H9 (cell line): Measurements from ENCODE around the gene UBA5. TPM values are rescaled to one million over a fixed set of nuclear protein-coding genes. Genes with fewer than 3 reads are reported as not detected.

Experiments used
- DNase-seq: peaks from one replicate; pipeline ENCODE4 v3.0.0-alpha.2; 2017
- H2AFZ ChIP-seq: one replicate; pipeline ENCODE4 v1.6.1; 2013; ENCODE audit warnings: mild to moderate bottlenecking, low read length, control low read depth, moderate library complexity
- H2AK5ac ChIP-seq: 2 replicates; pipeline ENCODE4 v1.6.1; 2013; ENCODE audit warnings: low read length, control low read depth, mixed read lengths; ENCODE audit not compliant: insufficient read length
- H2BK120ac ChIP-seq: one replicate; pipeline ENCODE4 v1.6.1; 2013; ENCODE audit warnings: low read depth, mild to moderate bottlenecking, low read length, control low read depth, inconsistent platforms; ENCODE audit not compliant: poor library complexity, severe bottlenecking
- H2BK12ac ChIP-seq: 2 replicates; pipeline ENCODE4 v1.6.1; 2013; ENCODE audit warnings: low read length, control low read depth, mixed read lengths, low read depth; ENCODE audit not compliant: insufficient read length
- H2BK15ac ChIP-seq: 2 replicates; pipeline ENCODE4 v1.6.1; 2013; ENCODE audit warnings: low read depth, low read length, control low read depth
- H2BK20ac ChIP-seq: one replicate; pipeline ENCODE4 v1.6.1; 2013; ENCODE audit warnings: low read depth, mild to moderate bottlenecking, low read length, control low read depth, inconsistent platforms; ENCODE audit not compliant: poor library complexity, severe bottlenecking
- H2BK5ac ChIP-seq: 2 replicates; pipeline ENCODE4 v1.6.1; 2013; ENCODE audit warnings: low read length, control low read depth, mixed read lengths; ENCODE audit not compliant: insufficient read length
- H3K14ac ChIP-seq: 2 replicates; pipeline ENCODE4 v1.6.1; 2013; ENCODE audit warnings: low read length, control low read depth; ENCODE audit not compliant: insufficient read depth
- H3K18ac ChIP-seq: 2 replicates; pipeline ENCODE4 v1.6.1; 2013; ENCODE audit warnings: low read depth, mild to moderate bottlenecking, mixed read lengths, low read length, control low read depth; ENCODE audit not compliant: insufficient read length
- H3K23ac ChIP-seq: 2 replicates; pipeline ENCODE4 v1.6.1; 2013; ENCODE audit warnings: low read length, control low read depth, mixed read lengths, low read depth; ENCODE audit not compliant: insufficient read length
- H3K23me2 ChIP-seq: 2 replicates; pipeline ENCODE4 v1.6.1; 2013; ENCODE audit warnings: low read depth, mild to moderate bottlenecking, mixed read lengths, low read length, control low read depth; ENCODE audit not compliant: insufficient read length, poor library complexity, severe bottlenecking
- H3K27ac ChIP-seq: 2 replicates; pipeline ENCODE4 v1.5.1; 2013; ENCODE audit warnings: low read length, control low read depth, mixed read lengths, low read depth; ENCODE audit not compliant: insufficient read length
- H3K27me3 ChIP-seq: 2 replicates; pipeline ENCODE4 v1.6.1; 2013; ENCODE audit warnings: low read length, control low read depth, inconsistent platforms; ENCODE audit not compliant: insufficient read depth
- H3K4ac ChIP-seq: 2 replicates; pipeline ENCODE4 v1.6.1; 2013; ENCODE audit warnings: low read depth, mild to moderate bottlenecking, control low read depth, inconsistent platforms, low read length, moderate library complexity
- H3K4me1 ChIP-seq: 2 replicates; pipeline ENCODE4 v1.6.1; 2013; ENCODE audit warnings: low read length, control low read depth, inconsistent platforms; ENCODE audit not compliant: insufficient read depth
- H3K4me2 ChIP-seq: 2 replicates; pipeline ENCODE4 v1.6.1; 2013; ENCODE audit warnings: low read length, control low read depth, mixed read lengths; ENCODE audit not compliant: insufficient read length, insufficient read depth
- H3K56ac ChIP-seq: 2 replicates; pipeline ENCODE4 v1.6.1; 2013; ENCODE audit warnings: low read depth, mild to moderate bottlenecking, mixed read lengths, low read length, control low read depth; ENCODE audit not compliant: insufficient read length
- H3K79me1 ChIP-seq: 2 replicates; pipeline ENCODE4 v1.6.1; 2013; ENCODE audit warnings: low read depth, mild to moderate bottlenecking, moderate library complexity, low read length, control low read depth, inconsistent platforms; ENCODE audit not compliant: insufficient read depth, poor library complexity, severe bottlenecking
- H3K79me2 ChIP-seq: 2 replicates; pipeline ENCODE4 v1.6.1; 2013; ENCODE audit warnings: low read length, control low read depth, inconsistent platforms; ENCODE audit not compliant: insufficient read depth
- H3K9ac ChIP-seq: 2 replicates; pipeline ENCODE4 v1.6.1; 2013; ENCODE audit warnings: low read length, control low read depth, mixed read lengths; ENCODE audit not compliant: insufficient read length; ENCODE audit errors: extremely low read depth
- H3K9me3 ChIP-seq: one replicate; pipeline ENCODE4 v1.6.1; 2013; ENCODE audit warnings: low read depth, low read length, inconsistent platforms; ENCODE audit not compliant: control insufficient read depth
- H3T11ph ChIP-seq: one replicate; pipeline ENCODE4 v1.6.1; 2013; ENCODE audit warnings: mild to moderate bottlenecking, low read length, control low read depth, inconsistent platforms
- H4K20me1 ChIP-seq: one replicate; pipeline ENCODE4 v1.6.1; 2013; ENCODE audit not compliant: control insufficient read depth, insufficient read length, insufficient read depth
- H4K5ac ChIP-seq: 2 replicates; pipeline ENCODE4 v1.6.1; 2013; ENCODE audit warnings: low read depth, mild to moderate bottlenecking, mixed read lengths, low read length, control low read depth; ENCODE audit not compliant: insufficient read length
- H4K8ac ChIP-seq: replicated peaks from 2 replicates; pipeline ENCODE4 v1.6.1; 2013; ENCODE audit warnings: low read length, control low read depth, mixed read lengths, low read depth; ENCODE audit not compliant: insufficient read length
- H4K91ac ChIP-seq: 2 replicates; pipeline ENCODE4 v1.6.1; 2013; ENCODE audit warnings: low read depth, mild to moderate bottlenecking, moderate library complexity, mixed read lengths, low read length, control low read depth; ENCODE audit not compliant: insufficient read length
- H3K27ac Mint-ChIP-seq, 3 experiments: 2 replicates in 2 of 3; 3 replicates in 1 of 3; pipeline ENCODE4 v1.8.0; 2020 to 2021; ENCODE audit warnings: mixed read lengths in 3 of 3, mild to moderate bottlenecking in 1 of 3, moderate library complexity in 1 of 3
- H3K27me3 Mint-ChIP-seq: 2 replicates; pipeline ENCODE4 v1.8.0; 2021; ENCODE audit warnings: low read depth, mild to moderate bottlenecking, moderate library complexity, mixed read lengths
- H3K36me3 Mint-ChIP-seq, 3 experiments: 2 replicates in 2 of 3; 3 replicates in 1 of 3; pipeline ENCODE4 v1.8.0; 2020 to 2021; ENCODE audit warnings: low read depth in 3 of 3, mixed read lengths in 3 of 3; ENCODE audit not compliant: insufficient read depth in 1 of 3
- H3K4me1 Mint-ChIP-seq, 2 experiments: 2 replicates each; pipeline ENCODE4 v1.8.0; 2020; ENCODE audit warnings: mixed read lengths in 2 of 2
- H3K4me3 Mint-ChIP-seq, 2 experiments: 2 replicates in 1 of 2; 3 replicates in 1 of 2; pipeline ENCODE4 v1.8.0; 2020 to 2021; ENCODE audit warnings: mild to moderate bottlenecking in 2 of 2, mixed read lengths in 2 of 2, moderate library complexity in 1 of 2
- H3K9me3 Mint-ChIP-seq, 2 experiments: 2 replicates in 1 of 2; 3 replicates in 1 of 2; pipeline ENCODE4 v1.8.0; 2020; ENCODE audit warnings: mild to moderate bottlenecking in 2 of 2, mixed read lengths in 2 of 2, moderate library complexity in 1 of 2
- CTCF ChIP-seq: fragments of 200-600 bp; sonication (generic); conservative IDR thresholded peaks from 3 replicates; pipeline ENCODE4 v1.8.0; 2021; ENCODE audit warnings: antibody characterized with exemption, mild to moderate bottlenecking
- WGBS: extraction: QIAGEN DNeasy Blood & Tissue Kit; methylation state at CpG from one replicate; pipeline ENCODE4 v1.1.7; 2013; ENCODE audit warnings: missing lambda C conversion rate, low lambda C conversion rate, mixed read lengths; ENCODE audit not compliant: insufficient read length; ENCODE audit errors: extremely low coverage; 5-methylcytosine and 5-hydroxymethylcytosine counted together
- total RNA-seq: library from RNA; stranded (reverse); gene quantifications from 2 replicates; pipeline ENCODE4 v1.2.1, GENCODE V29; 2021

The UBA5 gene
- total RNA-seq, 1 experiment from 2014 or later = 37.7 TPM

- Histone ChIP-seq H3K14ac (no peak overlapping the region), H4K5ac (no peak overlapping the region), H2AK5ac (no peak overlapping the region), H4K91ac (no peak overlapping the region), H2AFZ (no peak overlapping the region), H2BK12ac (no peak overlapping the region), H3K79me1 (no peaks in the 10 kb centered on the region), H3K18ac (no peak overlapping the region), H3K23me2 (no peaks in the 10 kb centered on the region), H3K79me2 (no peaks in the 10 kb centered on the region), H4K20me1 (no peaks in the 10 kb centered on the region), H3K4ac (no peak overlapping the region), H2BK15ac (no peak overlapping the region), H3K9ac (no peak overlapping the region), H2BK120ac (no peak overlapping the region), H3K23ac (no peak overlapping the region), H3K56ac (no peak overlapping the region), H3K4me1 (no peaks in the 10 kb centered on the region), H2BK5ac (no peak overlapping the region), H4K8ac (no peak overlapping the region), H3K4me2 (no peak overlapping the region), H3K27me3 (no peaks in the 10 kb centered on the region), H2BK20ac (no peak overlapping the region), H3T11ph (no peak overlapping the region), H3K9me3 (no peaks in the 10 kb centered on the region), H3K27ac (no peak overlapping the region)
- H3K4me1 Mint-ChIP-seq = no peaks in the 10 kb centered on the region
- H3K4me3 Mint-ChIP-seq = no peak overlapping the region
- peaks cover 14 to 20% (median 17%) of the 10 kb centered on the region in 3 experiments for H3K36me3 Mint-ChIP-seq
- TF ChIP-seq CTCF = no peak
- H3K27ac Mint-ChIP-seq = no peak overlapping the region
- no peaks in the 10 kb centered on the region for H3K27me3 Mint-ChIP-seq
- no peak for DNase-seq
- peaks cover 2 to 5% of the 10 kb centered on the region in 2 experiments; a peak in 3 of 5 replicates for H3K9me3 Mint-ChIP-seq
- no CpG with 5 or more reads among the region's 3 CpGs for WGBS
These were observed 44.2 kb upstream of the UBA5 start for GRCh38 chr3:132615881-132616280.
